MM.1S (cell line): Measurements from ENCODE around the gene C11orf91.

Source experiments
- CTCF ChIP-seq: fragments of 300-600 bp; sonication (generic); IDR thresholded peaks from 2 replicates; pipeline ENCODE4 v1.5.1; 2016; ENCODE audit warnings: antibody characterized with exemption, low read length, mixed read lengths
- EZH2 ChIP-seq: fragments of 300-600 bp; sonication (generic); optimal IDR thresholded peaks from 2 replicates; pipeline ENCODE3; 2017; ENCODE audit warnings: low read depth, mild to moderate bottlenecking, antibody characterized with exemption, low read length, mixed read lengths
- EZH2phosphoT487 ChIP-seq: fragments of 300-600 bp; sonication (generic); IDR thresholded peaks from 2 replicates; pipeline ENCODE4 v1.6.1; 2018; ENCODE audit warnings: antibody characterized with exemption, low read length

DNA sequence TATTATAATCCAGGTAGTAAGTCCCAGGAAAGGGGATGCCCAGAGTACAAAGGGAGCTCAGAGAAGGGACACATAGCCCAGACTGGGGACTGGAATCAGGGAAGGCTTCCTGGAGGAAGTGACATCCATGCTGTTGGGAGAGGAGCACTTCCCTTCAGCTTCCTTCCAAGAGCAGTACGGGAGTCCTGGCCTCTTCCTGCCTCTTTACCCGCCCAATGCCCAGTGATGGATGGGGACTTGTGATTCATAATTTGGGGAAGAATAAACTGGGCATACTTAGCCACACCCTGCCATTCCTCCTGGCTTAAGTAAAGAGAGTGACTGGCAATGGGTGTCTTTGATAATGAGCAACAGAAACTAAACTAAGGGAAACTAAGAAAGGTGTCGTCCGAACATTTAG lies 11.5 kb downstream of the C11orf91 start:
- TF ChIP-seq CTCF (no peak), EZH2 (no peak), EZH2phosphoT487 (no peak)
